ENCODE results near the gene AKAIN1. TPM values are rescaled to one million over a fixed set of nuclear protein-coding genes. Genes with fewer than 3 reads are reported as not detected.

The AKAIN1 gene
- polyA plus RNA-seq, 2 of the 4 experiments (the other 2 are of a cell fraction), result not detected

- FAIRE-seq (no peak), DNase-seq (ENCODE audit: low read depth in 1 of 2, low spot score in 1 of 2) (no peak), ATAC-seq (no peak)
- WGBS (ENCODE audit: missing lambda C conversion rate), result 5% methylated on average over 2 of the region's 2 CpGs
- Histone ChIP-seq H3K9me3 (no peaks in the 10 kb centered on the region), H3K4me2 (no peak overlapping the region), H3K27ac (no peak overlapping the region), H3K4me1 (no peaks in the 10 kb centered on the region), H3K4me3 (no peak overlapping the region)
- CTCF ChIA-PET, result no interaction called here
- no peak for TF ChIP-seq NR3C1 (IDR thresholded peaks at IDR 0.05)
- TF ChIP-seq JUNB (IDR thresholded peaks at IDR 0.05), result no peak
- no peak for TF ChIP-seq RARB (CRISPR knock-in tag; IDR thresholded peaks at IDR 0.05)
- TF ChIP-seq HES2 (IDR thresholded peaks at IDR 0.05), result no peak
- TF ChIP-seq BHLHE40 (IDR thresholded peaks at IDR 0.05; ENCODE audit: low read depth, low read length), result no peak
- no peak for TF ChIP-seq ZSCAN20 (CRISPR knock-in tag; IDR thresholded peaks at IDR 0.05)
- no peak for TF ChIP-seq ESRRA (IDR thresholded peaks at IDR 0.05; ENCODE audit: borderline replicate concordance, low read length)
- TF ChIP-seq HOXB13 (CRISPR knock-in tag; IDR thresholded peaks at IDR 0.05; ENCODE audit: low read depth), result no peak
- TF ChIP-seq BCL3 (IDR thresholded peaks at IDR 0.05), result no peak
- no peak for TF ChIP-seq TP53 (CRISPR knock-in tag; IDR thresholded peaks at IDR 0.05)
- TF ChIP-seq HMGXB4 (CRISPR knock-in tag; IDR thresholded peaks at IDR 0.05; ENCODE audit: borderline replicate concordance), result no peak
- no peak for TF ChIP-seq CTCF (IDR thresholded peaks at IDR 0.05)
- TF ChIP-seq FOSB (CRISPR knock-in tag; IDR thresholded peaks at IDR 0.05), result no peak
- no peak for TF ChIP-seq GATA3 (IDR thresholded peaks at IDR 0.05; ENCODE audit: borderline replicate concordance)
- TF ChIP-seq HOXA7 (CRISPR knock-in tag; IDR thresholded peaks at IDR 0.05), result no peak
- no peak for TF ChIP-seq POLR2A (IDR thresholded peaks at IDR 0.05; ENCODE audit: low read length)
- no peak for TF ChIP-seq CHD4 (IDR thresholded peaks at IDR 0.05; ENCODE audit: borderline replicate concordance)
- no peak for TF ChIP-seq MAFK (IDR thresholded peaks at IDR 0.05; ENCODE audit: partially characterized antibody)
- POLR2A ChIA-PET, result no interaction called here
Measured at GRCh38 chr18:5142859-5143258, 54.2 kb downstream of the AKAIN1 start.

- H3K4me1 ChIP-seq, result no peaks in the 10 kb centered on the region
- WGBS (ENCODE audit: missing lambda C conversion rate), result 5% methylated on average over 4 of the region's 4 CpGs
- no peak overlapping the region for H3K4me2 ChIP-seq
- FAIRE-seq, result no peak
- no peak for ATAC-seq
- TF ChIP-seq FOSL2 (IDR thresholded peaks at IDR 0.05) (no peak), FOSL2 (CRISPR knock-in tag; IDR thresholded peaks at IDR 0.05) (no peak), PHF8 (IDR thresholded peaks at IDR 0.05; ENCODE audit: borderline replicate concordance, low read depth) (no peak), RAD21 (conservative IDR thresholded peaks at IDR 0.05 in 1 of 2, IDR thresholded peaks at IDR 0.05 in 1 of 2) (no peak), POLR2A (IDR thresholded peaks at IDR 0.05; ENCODE audit: low read length) (no peak), GATA3 (IDR thresholded peaks at IDR 0.05; ENCODE audit: borderline replicate concordance) (no peak), HDAC2 (IDR thresholded peaks at IDR 0.05) (no peak), EHF (CRISPR knock-in tag; IDR thresholded peaks at IDR 0.05) (no peak), SREBF2 (IDR thresholded peaks at IDR 0.05) (no peak), RFX5 (IDR thresholded peaks at IDR 0.05) (no peak), RNF2 (IDR thresholded peaks at IDR 0.05; ENCODE audit: borderline replicate concordance, low read depth) (no peak), ZC3H11A (IDR thresholded peaks at IDR 0.05) (no peak), EP300 (IDR thresholded peaks at IDR 0.05) (no peak), ELK1 (IDR thresholded peaks at IDR 0.05; ENCODE audit: low read depth, low read length) (no peak), ZNF302 (CRISPR knock-in tag; IDR thresholded peaks at IDR 0.05) (no peak)
- no peak for DNase-seq (ENCODE audit: low read depth in 1 of 2, low spot score in 1 of 2)
- POLR2A ChIA-PET, result no interaction called here
- no peak overlapping the region for H3K4me3 ChIP-seq
- CTCF ChIA-PET, result no interaction called here
- no peaks in the 10 kb centered on the region for H3K9me3 ChIP-seq
- H3K27ac ChIP-seq, result no peak overlapping the region
Measured at GRCh38 chr18:5142131-5142530, 54.9 kb downstream of the AKAIN1 start.
